PC-3 (cell line): ENCODE data around the gene AMMECR1. TPM values are rescaled to one million over a fixed set of nuclear protein-coding genes. Genes with fewer than 3 reads are reported as not detected.

Source experiments
- ATAC-seq: fragments of 200-7000 bp; cut with Tn5 transposase; 2 replicates; pipeline ENCODE4 v1.9.1; 2020; ENCODE audit warnings: mild to moderate bottlenecking, moderate library complexity
- BruUV-seq: library from RNA; stranded (reverse); fragments of 400-500 nt; replicated peaks from 2 replicates; lab custom pipeline; 2021; lab: Mats Ljungman, UMichigan
- CTCF ChIA-PET: fragments of 300-600 bp; sonication (Branson Sonifier 250); formaldehyde crosslinking; loops from one replicate; lab custom pipeline; 2022; ENCODE audit warnings: antibody characterized with exemption; lab: Charles Lee
- POLR2A ChIA-PET: fragments of 300-600 bp; sonication (Branson Sonifier 250); formaldehyde crosslinking; loops from one replicate; lab custom pipeline; 2022; ENCODE audit warnings: antibody characterized with exemption; ENCODE audit not compliant: unreplicated experiment; lab: Charles Lee
- DNase-seq: peaks from one replicate; pipeline ENCODE4 v3.0.0-alpha.2; 2015
- H2AFZ ChIP-seq: fragments of 300-600 bp; sonication (generic); 2 replicates; pipeline ENCODE4 v1.6.0; 2016; ENCODE audit warnings: antibody characterized with exemption, low read length
- H3F3A ChIP-seq: fragments of 300-600 bp; sonication (generic); one replicate; pipeline ENCODE4 v1.6.0; 2017; ENCODE audit warnings: antibody characterized with exemption, low read length, control low read depth, mild to moderate bottlenecking; ENCODE audit not compliant: unreplicated experiment
- H3K27ac ChIP-seq: fragments of 300-600 bp; sonication (generic); 2 replicates; pipeline ENCODE4 v1.5.1; 2016; ENCODE audit warnings: mild to moderate bottlenecking, low read length
- H3K27me3 ChIP-seq: fragments of 300-600 bp; sonication (generic); 2 replicates; pipeline ENCODE4 v1.6.1; 2016; ENCODE audit warnings: low read length, mixed read lengths
- H3K36me3 ChIP-seq: fragments of 300-600 bp; sonication (generic); 2 replicates; pipeline ENCODE4 v1.6.1; 2016; ENCODE audit warnings: low read depth, mixed run types, low read length, mixed read lengths
- H3K4me1 ChIP-seq: fragments of 300-600 bp; sonication (generic); 2 replicates; pipeline ENCODE4 v1.5.1; 2016; ENCODE audit warnings: low read length; ENCODE audit not compliant: insufficient read depth
- H3K4me2 ChIP-seq: fragments of 300-600 bp; sonication (generic); 2 replicates; pipeline ENCODE4 v1.6.0; 2016; ENCODE audit warnings: low read length
- H3K4me3 ChIP-seq: fragments of 300-600 bp; sonication (generic); 2 replicates; pipeline ENCODE4 v1.5.1; 2016; ENCODE audit warnings: mild to moderate bottlenecking, low read length, mixed read lengths
- H3K79me2 ChIP-seq: fragments of 300-600 bp; sonication (generic); 2 replicates; pipeline ENCODE4 v1.6.1; 2017; ENCODE audit warnings: low read length, mixed read lengths
- H3K9ac ChIP-seq: fragments of 300-600 bp; sonication (generic); 2 replicates; pipeline ENCODE4 v1.6.0; 2016; ENCODE audit warnings: mild to moderate bottlenecking, low read length
- H3K9me2 ChIP-seq: fragments of 300-600 bp; sonication (generic); replicated peaks from 2 replicates; pipeline ENCODE4 v1.6.1; 2016; ENCODE audit warnings: mixed run types, low read length, mixed read lengths
- H3K9me3 ChIP-seq: fragments of 300-600 bp; sonication (generic); 2 replicates; pipeline ENCODE4 v1.6.1; 2016; ENCODE audit warnings: low read length, mixed read lengths
- H4K20me1 ChIP-seq: fragments of 300-600 bp; sonication (generic); 2 replicates; pipeline ENCODE4 v1.6.1; 2016; ENCODE audit warnings: low read length, mixed read lengths
- EZH2 ChIP-seq: fragments of 300-600 bp; sonication (generic); IDR thresholded peaks from one replicate; pipeline ENCODE4 v1.6.1; 2017; ENCODE audit warnings: antibody characterized with exemption, mild to moderate bottlenecking, low read length; ENCODE audit not compliant: unreplicated experiment
- EZH2phosphoT487 ChIP-seq: fragments of 300-600 bp; sonication (generic); IDR thresholded peaks from 2 replicates; pipeline ENCODE4 v1.6.1; 2018; ENCODE audit warnings: mild to moderate bottlenecking, antibody characterized with exemption, low read length, borderline replicate concordance
- intact Hi-C: fragments of 100-400 bp; cut with micrococcal nuclease; formaldehyde crosslinking; loops from 2 replicates; pipeline ENCODE4 v1.9.0; 2023
- total RNA-seq: library from RNA; depleted of rRNA; stranded (reverse); fragments of >200 nt; gene quantifications from 2 replicates; pipeline ENCODE4 v1.2.3, GENCODE V29; 2014
- TF ChIP-seq, protein P1 (sequence below): fragments of 300-600 bp; sonication (generic); conservative IDR thresholded peaks from 2 replicates; pipeline ENCODE4 v1.5.1; 2017; ENCODE audit warnings: antibody characterized with exemption, low read depth, mild to moderate bottlenecking, low read length

AMMECR1 gene
- total RNA-seq, 1 experiment from 2014 or later, result 14.2 TPM

- no peak overlapping the region for H3K4me2 ChIP-seq
- no peaks in the 10 kb centered on the region for H3K9me3 ChIP-seq
- ChIA-PET POLR2A (no interaction called here), CTCF (interaction anchor here (0.5 to 1.6 kb wide), 17 partner anchors 14 to 691 kb away, joined by 3 to 7 read pairs (median 4); no protein-coding TSS in a partner anchor)
- no peaks in the 10 kb centered on the region for H3K27me3 ChIP-seq
- no peak overlapping the region for H3K9ac ChIP-seq
- H4K20me1 ChIP-seq, result no peaks in the 10 kb centered on the region
- no peak overlapping the region for H3K4me3 ChIP-seq
- H3F3A ChIP-seq, result no peaks in the 10 kb centered on the region
- H3K79me2 ChIP-seq, result no peaks in the 10 kb centered on the region
- intact Hi-C loops, result loop anchor here (1.0 kb wide), 2 partner anchors 143 to 235 kb away; partner anchors contain the start of gene TMEM164
- H3K27ac ChIP-seq, result no peak overlapping the region
- peak; percentile 82 for ATAC-seq
- no peaks in the 10 kb centered on the region for H3K4me1 ChIP-seq
- H3K36me3 ChIP-seq, result no peaks in the 10 kb centered on the region
- H3K9me2 ChIP-seq, result no peaks in the 10 kb centered on the region
- H2AFZ ChIP-seq, result no peak overlapping the region
- BruUV-seq, result no TSS peak
- no peak for TF ChIP-seq EZH2
- TF ChIP-seq, protein P1, sequence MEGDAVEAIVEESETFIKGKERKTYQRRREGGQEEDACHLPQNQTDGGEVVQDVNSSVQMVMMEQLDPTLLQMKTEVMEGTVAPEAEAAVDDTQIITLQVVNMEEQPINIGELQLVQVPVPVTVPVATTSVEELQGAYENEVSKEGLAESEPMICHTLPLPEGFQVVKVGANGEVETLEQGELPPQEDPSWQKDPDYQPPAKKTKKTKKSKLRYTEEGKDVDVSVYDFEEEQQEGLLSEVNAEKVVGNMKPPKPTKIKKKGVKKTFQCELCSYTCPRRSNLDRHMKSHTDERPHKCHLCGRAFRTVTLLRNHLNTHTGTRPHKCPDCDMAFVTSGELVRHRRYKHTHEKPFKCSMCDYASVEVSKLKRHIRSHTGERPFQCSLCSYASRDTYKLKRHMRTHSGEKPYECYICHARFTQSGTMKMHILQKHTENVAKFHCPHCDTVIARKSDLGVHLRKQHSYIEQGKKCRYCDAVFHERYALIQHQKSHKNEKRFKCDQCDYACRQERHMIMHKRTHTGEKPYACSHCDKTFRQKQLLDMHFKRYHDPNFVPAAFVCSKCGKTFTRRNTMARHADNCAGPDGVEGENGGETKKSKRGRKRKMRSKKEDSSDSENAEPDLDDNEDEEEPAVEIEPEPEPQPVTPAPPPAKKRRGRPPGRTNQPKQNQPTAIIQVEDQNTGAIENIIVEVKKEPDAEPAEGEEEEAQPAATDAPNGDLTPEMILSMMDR, result peak; percentile 74
- TF ChIP-seq EZH2phosphoT487, result no peak
- DNase-seq, result peak; percentile 72
These were observed 171.4 kb downstream of the AMMECR1 start for GRCh38 chrX:110146521-110146920.

DNA sequence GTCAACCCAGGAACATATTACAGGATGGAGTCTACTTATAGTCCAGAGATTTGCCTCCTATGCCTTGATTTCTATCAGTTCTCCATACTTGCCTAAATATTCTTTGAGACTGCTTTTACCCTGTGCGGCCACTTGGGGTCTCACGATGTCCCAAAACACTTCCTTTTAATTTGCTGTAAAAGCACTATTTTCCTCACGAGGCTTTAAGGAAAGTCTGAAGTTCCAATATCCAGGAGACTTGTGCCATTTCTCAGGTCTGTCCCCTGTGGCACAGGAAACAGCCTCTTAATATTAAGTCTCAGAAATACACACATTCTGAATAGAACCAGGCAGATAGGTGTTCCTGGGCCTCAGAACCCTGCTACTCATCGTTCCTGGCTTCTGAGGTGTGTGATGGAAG, 172.0 kb downstream of the AMMECR1 start:
- Histone ChIP-seq H3K4me1 (no peaks in the 10 kb centered on the region), H2AFZ (no peak overlapping the region), H3K9me2 (no peaks in the 10 kb centered on the region), H3K36me3 (no peaks in the 10 kb centered on the region), H3K27me3 (no peaks in the 10 kb centered on the region), H4K20me1 (no peaks in the 10 kb centered on the region), H3K4me2 (no peak overlapping the region), H3K79me2 (no peaks in the 10 kb centered on the region), H3K9me3 (no peaks in the 10 kb centered on the region), H3K27ac (no peak overlapping the region), H3K4me3 (no peak overlapping the region), H3F3A (no peaks in the 10 kb centered on the region), H3K9ac (no peak overlapping the region)
- DNase-seq (peak; percentile 44), ATAC-seq (peak; percentile 69)
- POLR2A ChIA-PET, result no interaction called here
- TF ChIP-seq EZH2 (no peak), EZH2phosphoT487 (no peak)
- TF ChIP-seq, protein P1, result peak; percentile 63
- CTCF ChIA-PET, result interaction anchor here (0.5 to 1.6 kb wide), 13 partner anchors 14 to 445 kb away, joined by 3 to 7 read pairs (median 4); no protein-coding TSS in a partner anchor
- BruUV-seq, result no TSS peak
- intact Hi-C loops, result loop anchor here (1.0 kb wide), 2 partner anchors 143 to 235 kb away; partner anchors contain the start of gene TMEM164

DNA sequence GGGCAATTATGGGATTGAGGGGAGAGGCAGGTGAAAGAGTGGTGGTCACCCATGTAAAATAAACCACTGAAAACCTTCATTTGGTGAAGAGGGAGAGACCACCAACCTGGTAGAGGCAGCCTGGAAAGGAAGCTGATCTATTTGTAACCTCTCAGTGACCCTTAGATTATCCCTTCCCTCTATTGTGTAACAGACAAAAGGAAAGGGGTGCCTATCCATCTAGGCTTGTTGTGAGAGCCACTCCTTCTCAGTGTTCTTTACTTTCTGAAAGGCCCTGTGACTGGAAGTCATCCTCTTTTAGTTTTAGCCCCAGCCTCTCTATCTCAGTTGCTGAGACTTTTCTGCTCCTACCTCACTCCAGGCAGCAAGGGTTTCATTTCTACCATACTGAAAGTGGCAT, 172.6 kb downstream of the AMMECR1 start:
- no peak overlapping the region for H3K27ac ChIP-seq
- H3F3A ChIP-seq, result no peaks in the 10 kb centered on the region
- no peaks in the 10 kb centered on the region for H3K79me2 ChIP-seq
- no peaks in the 10 kb centered on the region for H3K9me2 ChIP-seq
- no peak overlapping the region for H3K4me3 ChIP-seq
- no peak overlapping the region for H3K4me2 ChIP-seq
- CTCF ChIA-PET, result interaction anchor here (0.7 to 1.6 kb wide), 2 partner anchors 15 to 270 kb away, joined by 3 to 6 read pairs; no protein-coding TSS in a partner anchor
- POLR2A ChIA-PET, result no interaction called here
- no peak for DNase-seq
- intact Hi-C loops, result no loop called here
- no peak overlapping the region for H3K9ac ChIP-seq
- H3K36me3 ChIP-seq, result no peaks in the 10 kb centered on the region
- TF ChIP-seq, protein P1, result no peak
- TF ChIP-seq EZH2phosphoT487 (no peak), EZH2 (no peak)
- H4K20me1 ChIP-seq, result no peaks in the 10 kb centered on the region
- no TSS peak for BruUV-seq
- no peaks in the 10 kb centered on the region for H3K9me3 ChIP-seq
- no peak for ATAC-seq
- H2AFZ ChIP-seq, result no peak overlapping the region
- H3K27me3 ChIP-seq, result no peaks in the 10 kb centered on the region
- no peaks in the 10 kb centered on the region for H3K4me1 ChIP-seq
